HG03469 (cell line): Measurements from ENCODE around the gene GPR39.
"Not testable (repeated sequence)": the region's sequence is repeated elsewhere in the genome, so short reads cannot be mapped to it uniquely, and the experiment has no call there.

Experiments used
- ATAC-seq: cut with Tn5 transposase; IDR thresholded peaks from one replicate; pipeline ENCODE4 v1.9.1; 2021; ENCODE audit warnings: mild to moderate bottlenecking, moderate library complexity, moderate number of reproducible peaks; ENCODE audit not compliant: unreplicated experiment

GPR39 gene

DNA sequence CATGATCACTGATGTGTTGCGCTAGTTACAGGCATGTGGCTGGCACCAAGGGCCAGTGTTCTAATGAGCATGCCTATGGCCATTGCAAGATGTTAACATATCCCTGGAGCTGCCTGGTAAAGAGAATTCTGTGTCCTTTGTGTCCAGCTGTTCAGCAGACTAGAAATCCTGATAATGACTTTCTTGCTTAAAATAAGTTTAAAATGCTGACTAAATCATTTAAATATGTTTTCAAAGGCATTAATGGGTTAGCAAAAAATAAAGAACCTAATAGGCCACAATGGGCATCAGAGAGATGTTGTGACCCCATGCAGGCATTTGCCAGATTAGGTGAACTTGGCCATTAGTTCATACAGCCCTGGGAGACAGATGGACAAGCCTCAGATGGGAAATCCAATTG, 67.5 kb downstream of the GPR39 start:
- no peak for ATAC-seq

DNA sequence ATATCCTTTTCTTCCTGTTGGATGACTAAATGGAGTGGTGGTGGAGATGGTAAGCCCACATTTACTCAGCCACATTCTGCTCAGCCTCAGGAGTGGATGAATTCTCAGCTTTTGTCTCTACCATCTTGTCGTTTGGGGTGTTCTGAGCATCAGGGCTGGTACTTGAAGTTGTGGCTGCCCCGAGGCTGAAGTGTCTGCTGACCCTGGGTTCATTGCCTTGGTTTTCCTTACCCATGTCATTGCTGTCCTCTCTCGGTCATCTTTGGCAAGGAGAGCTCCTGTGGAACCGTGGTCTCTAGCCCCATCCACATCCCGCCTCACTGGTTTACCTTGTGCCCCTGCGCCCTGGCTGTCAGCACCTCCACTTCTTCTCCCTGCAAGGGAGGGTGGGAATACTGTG, 71.9 kb downstream of the GPR39 start:
- no peak for ATAC-seq

- ATAC-seq: no peak
These were observed 72.5 kb downstream of the GPR39 start for GRCh38 chr2:132489150-132489549.

- ATAC-seq: no peak
These were observed 79.3 kb downstream of the GPR39 start for GRCh38 chr2:132495881-132496280.

DNA sequence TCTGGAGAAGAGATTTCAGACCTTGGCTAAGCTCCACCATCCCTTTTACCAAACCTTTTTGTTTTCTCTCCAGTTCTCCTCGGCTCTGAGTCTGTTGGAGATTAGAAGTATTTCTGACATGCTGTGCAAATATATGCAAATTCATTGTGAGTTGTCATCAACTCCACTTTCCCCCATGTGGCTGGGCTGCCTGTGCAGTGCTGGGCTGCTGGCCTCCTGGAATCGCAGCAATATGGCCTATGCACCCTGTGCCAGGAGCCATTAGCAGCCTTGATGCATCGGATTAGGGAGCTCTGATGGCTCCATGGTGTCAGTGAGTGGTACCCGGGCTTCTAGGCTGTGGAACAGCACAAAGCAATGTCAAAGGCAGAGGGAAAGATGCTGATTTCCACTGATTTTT, 80.0 kb downstream of the GPR39 start:
- ATAC-seq: no peak

- no peak for ATAC-seq
These were observed 81.0 kb downstream of the GPR39 start for GRCh38 chr2:132497591-132497990.

GRCh38 chr2:132503701-132504100, 87.1 kb downstream of the GPR39 start:
- ATAC-seq: no peak

GRCh38 chr2:132515010-132515409, 98.4 kb downstream of the GPR39 start:
- ATAC-seq: no peak

DNA sequence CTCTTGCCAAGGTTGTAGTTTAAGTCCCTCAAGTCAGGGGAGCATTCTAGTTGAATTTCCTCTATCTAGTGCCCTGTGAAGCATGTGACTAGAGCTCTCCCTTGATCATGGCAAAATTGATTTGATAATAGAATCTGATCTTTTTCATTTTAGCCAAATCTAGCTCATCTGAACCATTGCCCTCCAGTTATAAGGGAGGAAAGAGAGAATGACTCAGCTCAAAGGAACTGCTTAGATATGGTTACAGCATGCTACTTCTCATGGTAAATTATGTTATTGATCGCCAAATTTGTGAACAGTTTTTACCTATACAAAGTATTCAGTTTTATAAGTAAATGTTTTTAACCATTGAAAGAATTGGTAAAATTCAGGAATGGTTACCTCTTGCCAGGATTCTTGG, 100.8 kb downstream of the GPR39 start:
- no peak for ATAC-seq

GRCh38 chr2:132518302-132518701, 101.7 kb downstream of the GPR39 start:
- no peak for ATAC-seq

GRCh38 chr2:132519566-132519965, 103.0 kb downstream of the GPR39 start:
- ATAC-seq: no peak

DNA sequence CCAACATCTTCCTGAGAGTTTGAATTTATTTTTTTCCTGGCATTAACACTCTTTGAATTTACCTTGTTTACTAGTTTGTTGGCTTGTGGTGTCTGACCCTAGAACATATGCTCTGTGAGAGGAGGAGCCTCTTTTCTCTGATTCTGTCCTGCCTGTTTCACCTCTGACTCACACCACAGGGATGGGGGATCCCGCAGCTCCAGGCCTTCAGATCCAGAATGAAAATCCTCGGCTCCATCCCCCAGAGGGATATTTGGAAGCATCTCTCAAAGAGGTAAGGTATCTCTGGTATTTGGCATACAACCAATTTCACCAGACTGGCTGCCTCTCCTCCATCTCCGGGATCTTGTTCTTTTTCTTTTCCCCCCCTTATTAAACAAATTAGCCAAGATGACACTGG, 104.7 kb downstream of the GPR39 start:
- no peak for ATAC-seq

DNA sequence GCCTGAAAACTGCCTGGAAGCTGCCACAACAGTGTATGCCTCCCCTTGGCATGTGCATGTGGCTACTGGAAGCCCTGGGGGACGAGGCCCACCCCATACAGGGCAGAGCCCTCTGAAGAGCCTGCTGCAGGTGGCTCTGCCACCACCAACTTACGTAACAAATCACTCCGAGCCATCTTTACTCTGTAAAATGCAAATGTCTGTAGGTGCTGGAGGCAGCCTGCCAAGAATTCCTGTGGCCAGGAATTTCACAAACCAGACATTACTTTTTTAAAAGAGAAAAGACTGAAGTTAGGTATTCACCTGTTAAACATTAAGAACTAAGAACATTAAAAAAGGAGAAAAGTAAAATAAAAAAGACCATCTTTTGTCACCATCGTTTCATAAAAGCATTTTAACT, 106.3 kb downstream of the GPR39 start:
- ATAC-seq: no peak

- not testable (repeated sequence) for ATAC-seq
These were observed 120.5 kb downstream of the GPR39 start for GRCh38 chr2:132537061-132537460.

DNA sequence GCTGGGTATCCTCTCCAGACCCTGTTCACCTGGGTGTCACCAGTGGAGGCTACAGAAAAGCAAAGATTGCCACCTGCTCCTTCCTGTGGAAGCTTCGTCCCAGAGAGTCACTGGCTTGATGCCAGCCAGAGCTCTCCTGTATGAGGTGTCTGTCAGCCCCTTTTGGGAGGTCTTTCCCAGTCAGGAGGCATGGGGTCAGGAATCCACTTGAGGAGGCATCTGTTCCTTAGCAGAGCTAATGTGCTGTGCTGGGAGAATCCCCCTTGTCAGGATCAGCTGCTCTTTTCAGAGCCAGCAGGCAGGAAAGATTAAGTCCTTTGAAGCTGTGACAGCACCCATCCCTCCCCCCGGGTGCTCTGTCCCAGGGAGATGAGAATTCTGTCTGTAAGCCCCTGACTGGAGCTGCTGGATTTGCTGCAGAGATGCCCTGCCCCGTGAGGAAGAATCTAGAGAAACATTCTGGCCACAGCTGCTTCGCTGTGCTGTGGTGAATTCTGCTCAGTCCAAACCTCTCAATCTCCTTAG, 121.8 kb downstream of the GPR39 start:
- ATAC-seq: no peak

- ATAC-seq: no peak
These were observed 123.6 kb downstream of the GPR39 start for GRCh38 chr2:132540166-132540565.

GRCh38 chr2:132542953-132543569, 126.5 kb downstream of the GPR39 start:
- ATAC-seq: no peak

DNA sequence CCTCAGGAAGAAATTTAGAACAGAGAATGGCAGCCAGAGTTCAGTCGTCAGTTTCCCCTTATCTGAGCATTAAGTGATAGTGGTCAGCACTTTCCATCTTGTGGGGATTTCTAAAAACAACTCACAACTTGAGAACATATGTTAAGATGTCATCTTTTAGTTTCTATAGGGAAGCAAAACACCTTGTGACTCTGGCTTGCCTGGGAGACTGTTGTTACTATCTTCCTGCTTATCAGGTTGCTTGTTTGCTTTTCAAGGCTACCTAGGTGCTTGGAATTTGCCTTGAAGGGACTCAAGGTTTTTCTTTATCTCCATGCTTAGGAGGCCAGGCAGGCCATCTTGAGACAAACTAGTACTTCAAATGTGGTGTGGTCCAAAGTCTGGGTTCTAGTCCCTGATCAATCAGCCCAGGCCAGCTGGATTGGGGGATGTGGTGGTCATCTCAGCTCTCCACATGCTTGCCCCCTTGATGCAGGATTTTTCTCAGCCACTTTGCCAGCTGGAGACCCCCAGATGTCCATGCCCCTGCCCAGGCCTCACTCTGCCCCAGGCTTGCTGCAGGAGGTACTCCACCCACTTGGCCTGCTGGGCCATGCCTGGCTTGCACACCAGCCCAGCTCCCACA, 127.5 kb downstream of the GPR39 start:
- ATAC-seq: no peak

DNA sequence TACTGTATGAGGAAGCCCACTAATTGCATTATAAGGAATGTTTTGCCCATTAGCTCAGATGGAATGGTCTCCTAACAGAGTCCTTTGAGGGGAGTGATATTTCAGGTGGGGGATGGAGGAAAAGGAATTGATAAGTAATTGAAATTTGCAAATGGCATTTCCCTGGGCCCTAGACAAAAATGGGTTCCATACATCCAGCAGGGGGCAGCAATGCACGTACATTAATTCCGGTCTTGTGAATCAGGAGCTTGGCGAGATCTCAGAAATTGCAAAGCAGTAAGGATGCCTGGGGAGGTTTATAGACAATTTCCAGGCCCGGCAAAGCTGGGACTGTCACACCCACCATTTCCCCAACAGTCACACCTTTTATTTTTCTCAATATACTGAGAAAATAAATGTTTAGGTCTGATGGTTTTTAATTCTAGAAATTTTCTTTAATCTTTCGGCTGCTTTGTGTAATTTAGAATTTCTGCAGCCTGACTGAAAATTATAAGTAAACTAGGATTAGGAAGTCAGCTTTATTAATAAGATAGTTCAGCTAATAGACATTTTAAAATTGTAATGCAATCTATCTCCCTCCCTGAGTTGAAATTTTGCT, 130.6 kb downstream of the GPR39 start:
- ATAC-seq: no peak

DNA sequence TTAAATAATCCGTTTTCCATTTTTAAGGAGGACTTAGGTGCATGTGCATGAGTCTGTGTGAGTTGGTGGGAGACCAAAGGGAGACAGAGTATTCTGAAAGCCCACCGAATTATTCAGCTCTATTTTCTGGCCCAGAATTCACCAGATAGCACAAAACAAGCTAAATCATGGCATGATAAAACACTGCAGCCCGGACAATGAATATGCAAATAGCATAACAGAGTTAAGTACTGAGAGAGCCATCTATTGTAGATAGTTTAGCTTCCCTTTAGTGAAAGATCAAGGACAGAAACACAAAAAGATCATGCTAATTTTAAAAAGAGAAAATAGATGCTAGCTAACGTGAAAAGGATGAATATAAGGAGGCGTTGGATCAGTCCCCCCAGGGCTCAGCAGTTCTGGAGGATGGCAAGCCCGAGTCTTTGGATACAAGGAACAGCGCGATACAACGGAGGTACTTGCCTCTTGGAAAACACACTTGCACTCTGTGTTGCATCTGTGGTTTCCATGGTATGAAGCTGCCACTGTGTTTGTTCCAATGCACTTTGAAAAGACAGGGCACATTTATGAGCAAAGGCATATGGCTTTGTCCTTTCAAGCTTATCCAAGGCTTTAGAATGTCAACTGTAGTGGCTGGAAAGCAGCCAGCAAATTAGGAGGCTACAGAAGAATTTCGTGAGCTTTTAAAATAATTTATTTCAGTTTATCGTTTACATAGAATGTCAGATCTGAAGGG, 133.5 kb downstream of the GPR39 start:
- no peak for ATAC-seq

- no peak for ATAC-seq
These were observed 134.3 kb downstream of the GPR39 start for GRCh38 chr2:132550946-132551345.

DNA sequence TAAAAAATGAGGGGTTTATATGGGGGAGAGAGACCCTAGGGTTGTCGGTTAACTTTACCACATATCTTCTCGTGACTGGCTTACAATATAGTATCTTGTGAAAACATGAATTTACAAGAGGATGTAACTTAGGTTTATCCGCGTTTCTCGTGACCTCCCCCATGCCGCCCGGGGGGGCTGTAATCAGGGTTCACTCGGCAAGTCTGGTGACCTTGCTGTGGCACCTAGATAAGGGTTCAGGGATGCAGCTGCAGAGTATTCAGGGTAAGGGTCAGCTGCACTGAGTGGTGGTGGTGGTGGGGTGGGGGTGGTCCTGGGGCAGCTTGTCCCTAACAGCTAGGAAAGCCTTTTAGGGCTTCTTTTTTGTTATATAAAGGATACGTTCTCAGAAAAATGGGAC, 141.1 kb downstream of the GPR39 start:
- no peak for ATAC-seq
